H1 (cell line): ENCODE data around the gene KANSL1L. TPM values are rescaled to one million over a fixed set of nuclear protein-coding genes. Genes with fewer than 3 reads are reported as not detected.

Experiments
- CTCF ChIA-PET: fragments of 300-600 bp; sonication (Branson Sonifier 250); formaldehyde crosslinking; loops from one replicate; lab custom pipeline; 2021; ENCODE audit not compliant: partially characterized antibody; lab: Charles Lee
- POLR2A ChIA-PET: fragments of 300-600 bp; sonication (Branson Sonifier 250); formaldehyde crosslinking; loops from one replicate; lab custom pipeline; 2021; ENCODE audit warnings: inconsistent platforms; ENCODE audit not compliant: partially characterized antibody; lab: Charles Lee
- DNase-seq, 2 experiments: peaks; one replicate each; pipeline versions ENCODE4 v3.0.0 to v3.0.0-alpha.2; 2010 to 2022; ENCODE audit warnings: low spot score in 2 of 2, low read depth in 1 of 2, mixed read lengths in 1 of 2
- FAIRE-seq: peaks from 2 replicates; lab custom pipeline; 2011; peaks lifted over from hg19 to GRCh38; lab: Jason Lieb, UNC
- H2AFZ ChIP-seq: 2 replicates; pipeline ENCODE4 v1.8.1; 2012; ENCODE audit warnings: low read length, inconsistent platforms
- H2AK5ac ChIP-seq: 2 replicates; pipeline ENCODE4 v1.6.1; 2013; ENCODE audit warnings: low read depth, low read length
- H2BK120ac ChIP-seq: replicated peaks from 2 replicates; pipeline ENCODE3; 2013; ENCODE audit warnings: low read depth, low read length, inconsistent platforms
- H2BK12ac ChIP-seq: 2 replicates; pipeline ENCODE4 v1.6.1; 2013; ENCODE audit warnings: low read depth, low read length
- H2BK15ac ChIP-seq: 2 replicates; pipeline ENCODE4 v1.6.1; 2013; ENCODE audit warnings: low read length
- H2BK20ac ChIP-seq: 2 replicates; pipeline ENCODE4 v1.6.1; 2013; ENCODE audit warnings: low read length
- H2BK5ac ChIP-seq: 2 replicates; pipeline ENCODE4 v1.6.1; 2013; ENCODE audit warnings: low read depth, low read length
- H3K14ac ChIP-seq: 2 replicates; pipeline ENCODE4 v1.6.1; 2013; ENCODE audit warnings: inconsistent platforms; ENCODE audit not compliant: insufficient read length
- H3K18ac ChIP-seq: 2 replicates; pipeline ENCODE4 v1.6.1; 2013; ENCODE audit warnings: low read length; ENCODE audit errors: extremely low read depth
- H3K23ac ChIP-seq: 2 replicates; pipeline ENCODE4 v1.6.1; 2013; ENCODE audit warnings: inconsistent platforms; ENCODE audit not compliant: insufficient read length
- H3K23me2 ChIP-seq: 2 replicates; pipeline ENCODE4 v1.6.1; 2013; ENCODE audit warnings: low read depth, low read length
- H3K27ac ChIP-seq: 2 replicates; pipeline ENCODE4 v1.6.1; 2011; ENCODE audit warnings: low read depth, low read length, inconsistent platforms
- H3K27me3 ChIP-seq, 4 experiments: replicated peaks in 1 of 4; 1 replicate in 1 of 4; 2 replicates in 3 of 4; pipeline versions ENCODE4 v1.6.1 to v1.8.1; 2011 to 2013; ENCODE audit warnings: low read length in 3 of 4, mild to moderate bottlenecking in 3 of 4, inconsistent platforms in 2 of 4, mixed read lengths in 2 of 4, moderate library complexity in 1 of 4; ENCODE audit not compliant: control insufficient read depth in 3 of 4, insufficient read depth in 3 of 4; ENCODE audit errors: extremely low read depth in 1 of 4
- H3K36me3 ChIP-seq, 4 experiments: 2 replicates each; pipeline versions ENCODE4 v1.6.1 to v1.8.1; 2011 to 2013; ENCODE audit warnings: mild to moderate bottlenecking in 4 of 4, low read length in 3 of 4, moderate library complexity in 2 of 4, control low read depth in 1 of 4, inconsistent platforms in 1 of 4; ENCODE audit not compliant: insufficient read depth in 4 of 4, control insufficient read depth in 2 of 4
- H3K4ac ChIP-seq: replicated peaks from 2 replicates; pipeline ENCODE3; 2013; ENCODE audit warnings: low read length, low read depth, mixed read lengths, inconsistent platforms; ENCODE audit not compliant: insufficient read length
- H3K4me1 ChIP-seq, 4 experiments: replicated peaks in 1 of 4; 1 replicate in 1 of 4; 2 replicates in 3 of 4; pipeline versions ENCODE4 v1.6.1 to v1.8.1; 2011 to 2013; ENCODE audit warnings: low read length in 3 of 4, inconsistent platforms in 2 of 4, mixed read lengths in 1 of 4; ENCODE audit not compliant: insufficient read depth in 4 of 4, control insufficient read depth in 3 of 4
- H3K4me2 ChIP-seq, 2 experiments: 2 replicates each; pipeline versions ENCODE4 v1.6.1 to v1.8.1; 2011 to 2013; ENCODE audit warnings: low read depth in 2 of 2, low read length in 2 of 2, control low read depth in 1 of 2, inconsistent platforms in 1 of 2, mild to moderate bottlenecking in 1 of 2; ENCODE audit not compliant: insufficient read depth in 1 of 2
- H3K4me3 ChIP-seq, 4 experiments: fragments of 200-600, 300-600 bp in 1 of 4; sonication (generic), shearing (Covaris generic), sonication (Bioruptor Twin) in 1 of 4; 2 replicates each; pipeline versions ENCODE4 v1.5.1 to v1.8.1; 2011 to 2016; ENCODE audit warnings: low read length in 4 of 4, low read depth in 3 of 4, control low read depth in 2 of 4, inconsistent platforms in 2 of 4, mild to moderate bottlenecking in 2 of 4, mixed read lengths in 1 of 4, moderate library complexity in 1 of 4; ENCODE audit not compliant: insufficient read depth in 2 of 4; ENCODE audit errors: extremely low read depth in 1 of 4
- H3K56ac ChIP-seq: replicated peaks from 2 replicates; pipeline ENCODE3; 2013; ENCODE audit warnings: low read depth, mild to moderate bottlenecking, mixed read lengths, low read length, inconsistent platforms; ENCODE audit not compliant: insufficient read length
- H3K79me1 ChIP-seq: 2 replicates; pipeline ENCODE4 v1.6.1; 2013; ENCODE audit warnings: low read depth, low read length, control low read depth
- H3K79me2 ChIP-seq, 2 experiments: 2 replicates each; pipeline versions ENCODE4 v1.6.1 to v1.8.1; 2012 to 2013; ENCODE audit warnings: low read length in 2 of 2, mild to moderate bottlenecking in 2 of 2, inconsistent platforms in 1 of 2; ENCODE audit not compliant: insufficient read depth in 2 of 2, control insufficient read depth in 1 of 2
- H3K9ac ChIP-seq, 4 experiments: replicated peaks in 1 of 4; 1 replicate in 1 of 4; 2 replicates in 3 of 4; pipeline versions ENCODE4 v1.6.1 to v1.8.1; 2011 to 2013; ENCODE audit warnings: low read depth in 3 of 4, low read length in 3 of 4, control low read depth in 2 of 4, mild to moderate bottlenecking in 2 of 4, moderate library complexity in 2 of 4, inconsistent platforms in 1 of 4; ENCODE audit errors: extremely low read depth in 1 of 4
- H3K9me3 ChIP-seq, 2 experiments: 2 replicates each; pipeline versions ENCODE4 v1.6.1 to v1.8.1; 2012 to 2013; ENCODE audit warnings: mild to moderate bottlenecking in 2 of 2, moderate library complexity in 2 of 2, control low read depth in 1 of 2, inconsistent platforms in 1 of 2, low read depth in 1 of 2, low read length in 1 of 2, mixed read lengths in 1 of 2; ENCODE audit not compliant: insufficient read depth in 2 of 2
- H4K20me1 ChIP-seq, 2 experiments: replicated peaks in 1 of 2; 2 replicates each; pipeline versions ENCODE3 to v1.8.1; 2011 to 2013; ENCODE audit warnings: inconsistent platforms in 2 of 2, low read length in 2 of 2, mild to moderate bottlenecking in 1 of 2; ENCODE audit not compliant: insufficient read depth in 2 of 2, control insufficient read depth in 1 of 2
- H4K5ac ChIP-seq: 2 replicates; pipeline ENCODE4 v1.6.1; 2013; ENCODE audit warnings: low read length, low read depth, mixed read lengths, inconsistent platforms; ENCODE audit not compliant: insufficient read length
- H4K8ac ChIP-seq: 2 replicates; pipeline ENCODE4 v1.8.0; 2013; ENCODE audit warnings: mild to moderate bottlenecking, moderate library complexity, low read length, inconsistent platforms; ENCODE audit not compliant: insufficient read depth; ENCODE audit errors: extremely low read depth
- H4K91ac ChIP-seq: replicated peaks from 2 replicates; pipeline ENCODE3; 2013; ENCODE audit warnings: low read length, mixed read lengths, inconsistent platforms; ENCODE audit not compliant: insufficient read length
- BCL11A ChIP-seq, 2 experiments: IDR thresholded peaks; one replicate each; pipeline ENCODE4 v1.6.1; 2011; ENCODE audit warnings: low read depth in 2 of 2, low read length in 2 of 2, mild to moderate bottlenecking in 2 of 2
- EP300 ChIP-seq, 2 experiments: IDR thresholded peaks; 1 replicate in 1 of 2; 2 replicates in 1 of 2; pipeline ENCODE4 v1.6.1; 2011 to 2012; ENCODE audit warnings: low read depth in 2 of 2, low read length in 2 of 2, mild to moderate bottlenecking in 2 of 2, borderline replicate concordance in 1 of 2, inconsistent platforms in 1 of 2, moderate library complexity in 1 of 2
- FOSL1 ChIP-seq: IDR thresholded peaks from 2 replicates; pipeline ENCODE4 v1.6.1; 2011; ENCODE audit warnings: mild to moderate bottlenecking, low read depth, low read length, moderate library complexity; ENCODE audit not compliant: insufficient read depth
- GTF2F1 ChIP-seq: IDR thresholded peaks from 2 replicates; pipeline ENCODE4 v1.6.1; 2012; ENCODE audit warnings: low read depth, low read length, improper control_type of control experiment, borderline replicate concordance
- RAD21 ChIP-seq, 2 experiments: IDR thresholded peaks in 1 of 2; conservative IDR thresholded peaks in 1 of 2; 2 replicates each; pipeline ENCODE4 v1.6.1; 2011; ENCODE audit warnings: low read depth in 2 of 2, low read length in 2 of 2, improper control_type of control experiment in 1 of 2, inconsistent platforms in 1 of 2, mild to moderate bottlenecking in 1 of 2, moderate library complexity in 1 of 2
- ZNF274 ChIP-seq: IDR thresholded peaks from 2 replicates; pipeline ENCODE4 v1.7.0; 2012; ENCODE audit warnings: low read length, borderline replicate concordance; ENCODE audit errors: extremely low read depth
- WGBS, 2 experiments: shearing (Covaris generic) in 1 of 2; methylation state at CpG; one replicate each; pipeline versions ENCODE4 v1.1.6 to v1.1.7; 2013 to 2015; ENCODE audit warnings: low lambda C conversion rate in 2 of 2, mixed read lengths in 2 of 2, inconsistent platforms in 1 of 2, low coverage in 1 of 2, missing lambda C conversion rate in 1 of 2; ENCODE audit not compliant: insufficient replicate concordance in 2 of 2, insufficient coverage in 1 of 2, insufficient read length in 1 of 2; ENCODE audit errors: extremely low coverage in 1 of 2, missing lambda C conversion rate in 1 of 2; 5-methylcytosine and 5-hydroxymethylcytosine counted together
- polyA plus RNA-seq, 7 experiments: library from polyadenylated mRNA; depleted of rRNA in 3 of 7; stranded (reverse) in 5 of 7; unstranded in 2 of 7; fragments of >200 nt in 5 of 7; fragments of 200-250 nt in 2 of 7; gene quantifications; 1 replicate in 5 of 7; 2 replicates in 1 of 7; 4 replicates in 1 of 7; pipeline versions ENCODE4 v1.2.1 to v1.2.3, GENCODE V29; 2011 to 2013; ENCODE audit warnings: missing spikeins in 2 of 7, mixed read lengths in 2 of 7
- total RNA-seq: library from RNA; stranded (reverse); fragmentation: NEBNext Ultra II Directional; extraction: Animal tissue kit (Norgen Biotek cat#: 25700); gene quantifications from 2 replicates; pipeline ENCODE4 v1.2.1, GENCODE V29; 2021

The KANSL1L gene
- total and polyA plus RNA-seq, 2 of the 8 experiments (the other 6 are each of a cell fraction or from before 2014, with no cell fraction given) = 5.4 to 17.2 TPM

DNA sequence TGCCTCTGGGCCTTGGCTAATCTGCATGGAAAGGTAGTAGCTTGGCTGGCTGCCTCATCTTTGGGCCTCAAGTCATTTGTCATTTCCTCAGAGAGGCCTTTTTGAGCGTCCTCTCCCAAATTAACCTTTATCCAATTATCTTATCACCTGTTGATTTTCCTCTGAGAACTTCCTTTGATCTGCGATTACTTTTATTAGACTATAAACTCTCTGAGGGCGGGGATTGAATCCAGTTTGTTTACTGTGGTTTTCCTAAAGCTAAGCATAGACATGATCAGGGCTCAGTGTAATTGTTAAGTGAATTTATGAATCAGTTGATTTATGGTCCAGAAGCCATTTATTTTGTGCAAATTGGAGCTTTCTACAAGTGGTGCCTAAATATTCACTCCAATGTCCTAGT, 161.3 kb downstream of the KANSL1L start:
- H4K5ac ChIP-seq = no peak overlapping the region
- no peak overlapping the region for H2BK20ac ChIP-seq
- no peak overlapping the region for H3K18ac ChIP-seq
- 89% methylated on average over 3 of the region's 3 CpGs; no CpG with 5 or more reads in 1 of the 2 experiments for WGBS, 2 experiments
- H3K4me3 ChIP-seq = no peak overlapping the region
- TF ChIP-seq EP300 (IDR thresholded peaks at IDR 0.05; ENCODE audit: borderline replicate concordance in 1 of 2, low read depth in 2 of 2, low read length in 2 of 2) (no peak), RAD21 (IDR thresholded peaks at IDR 0.05 in 1 of 2, conservative IDR thresholded peaks at IDR 0.05 in 1 of 2; ENCODE audit: low read depth in 2 of 2, low read length in 2 of 2) (no peak), GTF2F1 (no peak), ZNF274 (no peak), FOSL1 (no peak), BCL11A (IDR thresholded peaks at IDR 0.05; ENCODE audit: low read depth in 2 of 2, low read length in 2 of 2) (no peak)
- no peak overlapping the region for H2AFZ ChIP-seq
- FAIRE-seq (no peak), DNase-seq (no peak)
- no peaks in the 10 kb centered on the region for H3K4me1 ChIP-seq
- no peak overlapping the region for H3K56ac ChIP-seq
- no peak overlapping the region for H4K8ac ChIP-seq
- H3K79me2 ChIP-seq = peaks cover 19 to 90% of the 10 kb centered on the region in 2 experiments
- no peak overlapping the region for H3K4ac ChIP-seq
- peaks cover 4 to 14% of the 10 kb centered on the region in 2 experiments for H4K20me1 ChIP-seq
- H3K79me1 ChIP-seq = peaks cover 4% of the 10 kb centered on the region; the same call in 1 of the 2 replicates
- ChIA-PET CTCF (interaction anchor here (1.2 to 1.9 kb wide), 2 partner anchors 10 to 49 kb away, joined by 3 to 4 read pairs; no protein-coding TSS in a partner anchor), POLR2A (interaction anchor here (0.9 to 1.4 kb wide), 2 partner anchors 11 to 15 kb away, joined by 3 read pairs; no protein-coding TSS in a partner anchor)
- H3K9me3 ChIP-seq = no peaks in the 10 kb centered on the region
- H4K91ac ChIP-seq = no peak overlapping the region
- no peak overlapping the region for H2BK15ac ChIP-seq
- no peak overlapping the region for H2BK12ac ChIP-seq
- H3K14ac ChIP-seq = no peak overlapping the region
- H3K9ac ChIP-seq = no peak overlapping the region
- H3K36me3 ChIP-seq = peaks cover 0 to 35% (median 9%) of the 10 kb centered on the region in 4 experiments; a peak in 7 of 8 replicates
- no peak overlapping the region for H3K27ac ChIP-seq
- H3K27me3 ChIP-seq = no peaks in the 10 kb centered on the region
- H2BK120ac ChIP-seq = no peak overlapping the region
- no peak overlapping the region for H3K23ac ChIP-seq
- H3K4me2 ChIP-seq = no peak overlapping the region
- no peaks in the 10 kb centered on the region for H3K23me2 ChIP-seq
- no peak overlapping the region for H2AK5ac ChIP-seq
- H2BK5ac ChIP-seq = no peak overlapping the region
